Pulmonary artery endothelial cell (primary cell): ENCODE measurements around the gene LIME1. TPM values are rescaled to one million over a fixed set of nuclear protein-coding genes. Genes with fewer than 3 reads are reported as not detected.
"Not testable (repeated sequence)": the region's sequence is repeated elsewhere in the genome, so short reads cannot be mapped to it uniquely, and the experiment has no call there.

ENCODE experiments used
- DNase-seq: peaks from one replicate; pipeline ENCODE4 v3.0.0-alpha.2; 2011; ENCODE audit warnings: low read depth, low spot score
- total RNA-seq: library from RNA; depleted of rRNA; stranded (reverse); fragments of >200 nt; gene quantifications from 2 replicates; pipeline ENCODE4 v1.2.3, GENCODE V29; 2014

The LIME1 gene
- total RNA-seq, 1 donor from 2014 or later: 1.6 TPM

DNA sequence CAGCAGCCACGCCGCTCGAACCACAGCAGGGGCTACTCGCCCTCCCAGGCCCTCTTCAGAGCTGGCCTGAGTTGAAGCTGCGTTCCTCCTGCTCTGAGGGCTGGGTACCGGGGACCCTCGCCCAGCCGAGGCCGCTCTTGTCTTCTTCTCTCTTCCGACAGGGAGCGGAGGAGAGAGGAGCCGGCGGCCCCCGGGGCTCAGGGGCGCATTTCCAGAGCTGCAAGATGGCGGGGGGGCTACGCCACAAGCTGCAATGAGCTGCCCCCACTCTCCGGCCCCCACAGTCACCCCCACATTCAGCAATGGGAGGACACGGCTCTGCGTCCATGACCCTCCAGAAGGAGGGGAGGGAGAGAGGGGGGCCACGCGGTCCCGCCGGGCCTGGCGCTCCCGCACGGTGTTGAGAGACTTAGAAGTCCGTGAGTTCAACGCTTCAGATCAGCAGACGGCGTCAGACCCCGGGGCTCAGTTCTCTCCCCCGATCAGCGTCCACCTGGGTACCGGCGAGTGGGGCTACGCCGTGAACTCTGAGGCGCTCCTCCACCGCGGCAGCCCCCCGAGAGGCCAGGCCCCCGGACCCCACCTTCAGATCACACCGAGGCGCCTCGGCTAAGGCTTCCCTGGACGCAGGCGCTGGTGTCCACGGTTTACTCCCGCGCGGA, 34.7 kb downstream of the LIME1 start:
- DNase-seq: no peak

- no peak for DNase-seq
Measured at GRCh38 chr20:63772781-63773518, 36.5 kb downstream of the LIME1 start.

DNA sequence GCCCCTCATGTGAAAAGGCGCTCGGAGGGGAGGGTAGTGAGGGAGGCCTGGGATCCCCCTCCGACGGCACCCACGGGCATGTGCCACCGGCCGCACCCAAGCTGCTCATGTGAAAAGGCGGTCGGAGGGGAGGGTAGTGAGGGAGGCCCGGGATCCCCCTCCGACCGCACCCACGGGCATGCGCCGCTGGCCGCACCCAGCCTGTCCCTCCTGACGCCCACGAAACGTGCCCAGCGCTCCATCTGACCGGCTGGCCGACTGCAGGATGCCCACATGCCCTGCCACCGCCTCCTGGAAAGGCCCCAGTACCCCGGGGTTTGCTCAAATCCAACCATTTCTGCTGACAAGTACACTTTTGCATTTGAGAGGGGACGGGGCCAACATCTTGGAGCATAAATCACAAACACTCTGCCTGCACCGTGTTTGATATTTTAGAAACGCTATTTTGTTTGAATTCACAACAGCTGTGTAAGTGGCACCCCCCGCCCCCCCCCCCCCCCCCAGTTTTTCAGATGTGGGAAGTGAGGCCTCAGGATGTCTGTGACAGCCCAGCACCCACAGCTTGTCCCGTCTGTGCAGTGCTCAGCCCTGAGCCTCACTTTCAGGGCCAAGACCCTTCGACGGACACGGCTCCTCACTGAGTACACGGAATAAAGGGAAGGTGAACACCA, 37.2 kb downstream of the LIME1 start:
- DNase-seq: no peak

GRCh38 chr20:63774306-63774705, 37.8 kb downstream of the LIME1 start:
- no peak for DNase-seq

DNA sequence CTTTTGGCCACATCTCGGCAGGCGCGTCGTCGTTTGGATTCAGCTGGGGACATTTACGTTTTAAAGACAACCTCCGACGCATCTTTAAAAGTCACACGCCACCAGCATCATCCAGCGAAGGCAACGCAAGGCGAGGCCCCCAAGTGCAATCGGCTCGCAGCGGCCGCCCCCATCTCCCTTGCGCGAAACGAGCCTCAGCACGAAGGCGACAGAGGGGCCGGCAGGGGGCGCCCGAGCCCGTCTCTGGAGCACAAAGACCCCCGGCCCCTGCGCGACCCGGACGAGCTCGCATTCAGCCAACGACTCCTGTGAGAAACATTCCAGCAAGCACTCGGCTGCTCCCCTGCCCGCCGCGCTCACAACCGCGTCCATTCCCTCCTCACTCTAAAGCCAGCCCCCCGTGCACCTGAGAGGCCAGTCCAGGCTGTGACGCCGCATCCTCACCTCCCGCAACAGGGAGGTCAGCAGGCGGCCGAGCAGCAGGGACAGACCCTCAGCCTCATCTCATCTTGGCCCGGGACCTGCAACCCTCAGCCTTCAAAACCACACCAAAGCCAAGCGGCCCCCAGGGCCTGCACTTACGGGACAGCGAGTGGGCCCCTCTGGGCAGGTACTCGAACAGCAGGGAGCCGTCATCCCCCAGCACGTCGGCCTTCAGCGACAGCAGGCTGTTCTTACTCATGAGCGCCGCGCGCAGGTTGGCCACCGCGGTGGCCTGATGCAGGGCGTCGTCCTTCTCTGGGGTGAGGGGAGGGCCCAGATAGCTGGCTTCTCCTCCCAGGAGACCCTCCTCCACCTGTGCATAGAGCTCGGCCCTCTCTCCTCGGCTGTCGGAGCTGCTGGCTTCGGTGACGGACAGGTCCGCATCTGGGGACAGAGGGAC, 38.9 kb downstream of the LIME1 start:
- no peak for DNase-seq

GRCh38 chr20:63776875-63777274, 40.4 kb downstream of the LIME1 start:
- not testable (repeated sequence) for DNase-seq

DNA sequence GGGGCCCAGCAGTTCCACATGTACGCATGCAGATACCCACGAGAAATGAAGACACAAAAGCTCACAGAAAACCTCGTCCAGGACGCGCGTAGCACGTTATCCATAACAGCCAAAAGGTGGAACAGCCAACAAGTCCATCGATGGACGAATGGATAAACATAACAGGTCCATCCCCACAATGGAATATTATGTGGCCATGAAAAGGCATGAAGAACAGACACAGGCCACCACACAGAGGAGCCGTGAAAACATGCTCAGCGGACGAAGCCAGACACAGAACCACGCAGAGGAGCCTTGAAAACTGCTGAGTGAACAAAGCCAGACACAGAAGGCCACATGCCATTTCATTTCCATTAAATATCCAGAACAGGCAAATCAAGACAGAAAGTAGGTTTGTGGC, 41.1 kb downstream of the LIME1 start:
- DNase-seq: no peak

DNA sequence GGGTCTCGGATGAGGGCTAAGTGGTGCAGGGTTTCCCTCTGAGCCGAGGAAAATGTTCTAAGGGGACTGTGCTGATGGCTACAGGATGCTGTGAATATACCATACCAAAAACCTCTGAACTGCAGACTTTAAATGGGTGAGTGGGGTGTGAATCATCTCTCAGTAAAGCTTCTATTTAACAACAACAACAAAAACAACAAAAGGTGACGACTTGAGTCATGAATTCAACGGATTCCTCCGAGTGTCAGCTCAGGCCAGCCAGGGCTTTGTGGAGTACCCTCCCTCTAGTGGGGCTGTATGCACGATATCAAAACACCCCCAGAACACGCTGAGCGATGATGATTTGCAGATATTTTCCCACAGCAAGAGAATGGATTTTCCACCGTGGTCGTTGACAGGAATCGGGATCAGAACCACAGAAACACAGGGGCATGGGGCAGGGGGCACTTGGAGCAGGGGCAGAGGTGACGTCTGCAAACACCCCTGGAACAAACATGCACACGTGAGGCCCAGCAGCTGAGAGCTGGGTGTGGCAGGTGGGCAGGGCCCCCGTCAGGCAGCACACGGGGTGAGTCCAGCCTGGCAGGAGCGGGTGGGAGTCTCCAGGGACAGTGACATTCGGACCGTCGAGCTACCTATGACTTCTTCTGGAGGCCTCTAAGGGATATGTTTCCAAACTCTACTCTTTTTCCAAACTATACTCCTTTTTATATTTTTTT, 41.7 kb downstream of the LIME1 start:
- no peak for DNase-seq

DNA sequence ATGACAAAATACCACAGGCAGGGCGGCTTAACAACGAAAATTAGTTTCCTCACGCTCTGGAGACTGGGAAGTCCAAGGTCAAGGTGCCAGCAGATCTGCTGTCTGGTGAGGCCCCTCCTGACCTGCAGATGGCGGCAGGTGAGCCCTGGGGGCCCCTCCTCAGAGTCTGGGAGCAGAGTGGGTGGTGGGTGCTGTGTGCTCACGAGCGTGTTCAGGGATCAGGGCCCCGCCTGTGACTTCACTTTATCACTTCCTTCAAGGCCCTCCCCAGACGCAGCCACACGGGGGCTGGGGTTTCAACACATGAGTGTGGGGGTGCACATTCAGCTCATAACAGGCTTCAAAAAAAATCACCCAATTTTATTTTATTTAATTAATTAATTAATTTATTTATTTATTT, 42.4 kb downstream of the LIME1 start:
- no peak for DNase-seq

DNA sequence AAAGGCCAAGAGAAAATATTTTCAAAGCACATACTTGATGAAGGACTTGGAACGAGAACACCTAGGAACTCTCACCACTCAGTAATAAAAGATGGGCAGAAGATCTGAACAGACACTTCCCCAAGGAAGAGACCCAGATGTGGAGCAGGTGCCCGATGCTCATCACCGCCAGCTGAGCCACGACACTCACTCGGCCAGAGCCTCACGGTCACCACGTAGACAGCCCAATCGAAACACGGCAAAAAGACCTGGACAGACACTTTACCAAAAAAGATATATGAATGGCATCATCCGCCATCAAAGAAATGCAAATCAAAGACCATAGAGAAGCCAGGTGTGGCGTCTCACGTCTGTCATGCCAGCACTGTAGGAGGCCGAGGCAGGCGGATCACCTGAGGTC, 44.7 kb downstream of the LIME1 start:
- DNase-seq: no peak

DNA sequence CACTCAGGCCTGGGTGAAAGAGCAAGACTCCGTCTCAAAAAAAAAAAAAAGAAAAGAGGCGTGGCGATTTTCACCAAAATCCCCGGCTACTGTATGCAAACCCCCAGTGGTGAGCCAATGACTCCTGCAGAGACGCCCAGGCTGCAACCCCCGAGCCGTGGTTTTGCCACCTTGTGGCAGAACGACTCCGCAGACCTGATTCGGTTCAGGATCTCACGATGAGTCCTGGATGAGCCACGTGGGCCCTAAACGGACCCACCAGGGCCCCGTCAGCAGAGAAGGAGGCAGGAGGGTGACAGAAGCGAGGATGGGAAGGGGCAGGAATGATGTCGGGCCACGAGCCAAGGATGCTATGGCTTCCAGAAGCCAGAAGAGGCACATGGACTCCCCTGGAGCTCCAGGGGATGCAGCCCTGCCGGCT, 45.6 kb downstream of the LIME1 start:
- no peak for DNase-seq

DNA sequence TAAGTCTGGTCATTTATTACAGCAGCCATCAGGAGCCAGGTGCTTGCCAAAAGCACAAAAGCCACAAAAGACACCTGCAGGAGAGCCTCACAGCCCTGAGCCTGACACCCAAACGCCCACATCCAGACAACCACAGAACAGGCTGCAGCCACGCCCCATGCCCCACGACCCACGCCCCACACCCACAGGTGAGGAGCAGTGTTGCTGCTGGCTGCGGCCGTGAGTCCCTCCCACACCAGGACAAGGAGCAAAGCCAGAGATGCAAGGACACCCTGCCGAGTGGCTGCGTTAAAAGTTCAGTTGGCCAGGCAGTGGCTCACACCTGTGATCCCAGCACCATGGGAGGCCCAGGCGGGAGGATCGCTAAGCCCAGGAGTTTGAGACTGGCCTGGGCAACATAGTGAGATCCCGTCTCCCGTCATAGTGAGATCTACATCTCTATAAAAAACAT, 46.1 kb downstream of the LIME1 start:
- DNase-seq: no peak

DNA sequence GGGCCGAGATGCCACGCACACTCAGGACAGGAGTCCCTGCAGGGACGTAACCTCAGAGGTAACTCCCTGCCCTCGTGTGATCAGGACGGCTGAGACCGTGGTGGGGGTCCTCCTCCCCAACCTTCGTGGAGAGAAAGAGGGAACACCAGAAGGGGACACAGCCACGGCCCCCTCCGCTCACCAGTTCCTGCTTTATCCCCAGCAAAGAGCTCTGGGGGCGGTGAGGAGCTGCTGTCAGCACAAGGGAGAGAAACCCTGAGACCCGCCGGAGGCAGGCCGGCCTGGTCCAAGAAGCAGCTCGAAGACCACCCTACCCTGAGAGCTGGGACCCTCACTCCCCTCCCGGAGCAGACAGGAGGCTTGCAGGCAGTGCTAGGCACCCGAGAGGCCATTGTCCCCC, 47.5 kb downstream of the LIME1 start:
- DNase-seq: no peak

DNA sequence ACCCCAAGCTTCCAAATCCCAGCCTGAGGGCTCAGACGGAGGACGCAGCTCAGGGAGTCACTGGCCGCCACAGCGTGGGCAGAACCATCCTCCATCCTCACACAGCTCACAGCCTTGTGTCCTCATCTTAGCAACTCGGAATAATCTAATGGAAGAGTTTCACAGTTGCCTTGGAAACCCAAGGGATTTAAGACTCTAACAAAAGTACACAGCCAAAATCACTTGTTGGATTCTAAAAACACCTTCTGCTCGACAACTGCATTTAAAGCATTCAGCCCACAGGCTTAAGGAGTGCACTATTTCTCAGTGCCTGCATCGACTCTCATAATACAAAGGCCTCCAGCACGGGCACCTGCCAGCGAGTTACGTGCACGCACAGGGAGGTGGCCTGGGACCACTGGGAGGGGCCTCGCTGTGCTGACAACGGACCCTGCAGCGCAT, 49.2 kb downstream of the LIME1 start:
- DNase-seq: no peak

GRCh38 chr20:63787302-63787701, 50.8 kb downstream of the LIME1 start:
- no peak for DNase-seq

DNA sequence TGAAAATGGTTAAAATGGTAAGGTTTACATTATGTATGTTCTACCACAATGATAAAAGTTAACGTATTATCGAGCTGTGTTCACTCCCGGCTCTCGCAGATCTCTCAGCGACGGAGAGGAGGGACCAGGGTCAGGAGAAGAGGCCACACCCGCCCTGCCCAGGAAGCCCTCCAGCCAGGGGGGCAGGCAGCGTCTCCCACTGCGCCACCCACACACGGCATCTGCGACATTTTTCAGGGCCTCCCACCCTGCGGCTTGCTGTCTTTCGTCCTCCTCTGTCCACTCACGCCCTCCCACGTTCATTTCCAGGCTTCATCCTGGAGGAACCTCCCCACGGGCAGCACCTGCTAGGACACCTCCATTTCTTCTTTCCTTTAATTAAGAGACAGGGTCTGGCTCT, 51.3 kb downstream of the LIME1 start:
- DNase-seq: no peak

Other genes starting within 250 kb of the LIME1 start
- 0.32 and 0.99 TPM in 2 replicates for gene EEF1A2, start 237.6 kb upstream of the LIME1 start, total RNA-seq
- gene PPDPF, start 215.9 kb upstream of the LIME1 start, total RNA-seq: 21.4 and 23.1 TPM in 2 replicates
- gene PTK6, start 199.3 kb upstream of the LIME1 start, total RNA-seq: 0.07 and 0.13 TPM in 2 replicates
- gene SRMS, start 188.9 kb upstream of the LIME1 start, total RNA-seq: not detected in 2 replicates
- gene FNDC11, start 182.5 kb upstream of the LIME1 start, total RNA-seq: 1.1 and 1.9 TPM in 2 replicates
- 47.2 and 47.4 TPM in 2 replicates for gene HELZ2, start 162.4 kb upstream of the LIME1 start, total RNA-seq
- 10.0 and 10.5 TPM in 2 replicates for gene GMEB2, start 109.6 kb upstream of the LIME1 start, total RNA-seq
- gene STMN3, start 83.2 kb upstream of the LIME1 start, total RNA-seq: 3.1 and 7.2 TPM in 2 replicates
- gene RTEL1, start 78.4 kb upstream of the LIME1 start, total RNA-seq: 16.8 and 21.4 TPM in 2 replicates
- 37.0 and 118 TPM in 2 replicates for gene TNFRSF6B, start 40.0 kb upstream of the LIME1 start, total RNA-seq
- gene ARFRP1, start 28.7 kb upstream of the LIME1 start, total RNA-seq: 37.7 and 49.0 TPM in 2 replicates
- gene ZGPAT, start 28.6 kb upstream of the LIME1 start, total RNA-seq: 21.2 and 30.6 TPM in 2 replicates
- gene SLC2A4RG, start 3.1 kb downstream of the LIME1 start, total RNA-seq: 14.1 and 14.5 TPM in 2 replicates
- gene ZBTB46, start 94.6 kb downstream of the LIME1 start, total RNA-seq: 7.2 and 13.0 TPM in 2 replicates
- not detected in 2 replicates for gene ABHD16B, start 124.8 kb downstream of the LIME1 start, total RNA-seq
- 139 and 153 TPM in 2 replicates for gene TPD52L2, start 128.6 kb downstream of the LIME1 start, total RNA-seq
- 106 and 113 TPM in 2 replicates for gene DNAJC5, start 158.5 kb downstream of the LIME1 start, total RNA-seq
- gene UCKL1, start 219.8 kb downstream of the LIME1 start, total RNA-seq: 28.9 and 30.4 TPM in 2 replicates
- gene ZNF512B, start 233.3 kb downstream of the LIME1 start, total RNA-seq: 11.7 and 13.1 TPM in 2 replicates
- gene SAMD10, start 243.0 kb downstream of the LIME1 start, total RNA-seq: 1.5 and 2.5 TPM in 2 replicates
- gene PRPF6, start 244.5 kb downstream of the LIME1 start, total RNA-seq: 71.7 and 83.0 TPM in 2 replicates